GM18508 (cell line): ENCODE data around the gene GORASP1.

ENCODE experiments used
- ATAC-seq: cut with Tn5 transposase; IDR thresholded peaks from one replicate; pipeline ENCODE4 v1.9.1; 2021; ENCODE audit warnings: moderate number of reproducible peaks; ENCODE audit not compliant: insufficient read depth, unreplicated experiment

GORASP1 gene

GRCh38 chr3:39141171-39141995 is 34.0 kb upstream of the GORASP1 start:
- no peak for ATAC-seq

DNA sequence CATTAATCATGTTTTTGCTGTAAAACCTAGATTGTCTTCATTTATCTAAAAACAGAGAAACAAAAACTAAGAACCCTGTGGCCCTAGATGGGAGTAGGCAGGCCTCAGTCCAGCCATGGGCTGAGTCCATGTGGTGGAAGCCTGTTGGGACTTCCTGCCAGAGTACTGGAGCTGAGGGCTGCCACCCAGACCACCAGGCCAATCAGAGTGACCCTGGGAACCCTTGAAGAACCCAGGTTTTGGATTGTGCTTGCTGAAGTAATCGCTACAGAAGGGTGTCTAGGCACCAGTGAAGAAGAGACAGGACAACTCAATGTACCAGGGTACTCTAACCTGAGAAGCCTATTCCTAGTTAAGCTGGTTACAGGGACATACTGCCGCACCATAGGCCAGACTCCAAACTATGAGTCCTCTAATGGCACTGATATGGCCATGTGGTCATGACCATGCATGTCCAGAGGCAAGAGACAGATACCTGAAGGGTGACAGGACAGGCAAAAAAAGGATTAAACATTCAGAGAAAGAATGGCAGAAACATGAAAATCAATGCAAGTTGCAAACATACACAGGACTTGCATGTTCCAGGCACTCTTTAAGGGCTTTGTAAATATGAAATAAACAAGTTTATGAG is 33.0 kb upstream of the GORASP1 start:
- ATAC-seq = no peak

- ATAC-seq = no peak
These were observed 32.0 kb upstream of the GORASP1 start for GRCh38 chr3:39139442-39139841.

GRCh38 chr3:39138804-39139415 is 31.5 kb upstream of the GORASP1 start:
- ATAC-seq = no peak

- ATAC-seq = no peak
These were observed 30.8 kb upstream of the GORASP1 start for GRCh38 chr3:39137991-39138803.

GRCh38 chr3:39137435-39137936 is 30.1 kb upstream of the GORASP1 start:
- no peak for ATAC-seq

GRCh38 chr3:39136533-39137434 is 29.4 kb upstream of the GORASP1 start:
- no peak for ATAC-seq

GRCh38 chr3:39135170-39135805 is 27.9 kb upstream of the GORASP1 start:
- no peak for ATAC-seq

GRCh38 chr3:39134305-39134704 is 26.9 kb upstream of the GORASP1 start:
- ATAC-seq = no peak

GRCh38 chr3:39133822-39134221 is 26.4 kb upstream of the GORASP1 start:
- ATAC-seq = no peak

DNA sequence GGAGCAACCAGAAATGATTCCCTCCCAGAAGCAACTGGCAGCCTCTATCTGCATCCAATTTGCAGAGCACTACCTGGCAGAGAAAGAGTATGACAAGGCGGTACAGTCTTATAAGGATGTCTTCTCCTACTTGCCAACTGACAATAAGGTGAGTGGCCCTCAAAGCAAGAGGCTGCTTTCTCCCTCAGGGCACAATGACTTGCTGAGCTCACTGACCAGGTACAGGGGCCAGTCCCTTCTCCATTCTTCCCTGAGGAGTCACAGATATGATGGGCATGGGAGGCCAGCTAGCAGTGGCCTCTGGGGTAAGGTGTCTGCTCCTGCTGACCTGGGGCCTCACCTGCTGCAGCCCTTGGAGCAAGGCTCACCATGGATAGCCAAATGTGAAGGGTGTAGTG is 25.7 kb upstream of the GORASP1 start:
- no peak for ATAC-seq

DNA sequence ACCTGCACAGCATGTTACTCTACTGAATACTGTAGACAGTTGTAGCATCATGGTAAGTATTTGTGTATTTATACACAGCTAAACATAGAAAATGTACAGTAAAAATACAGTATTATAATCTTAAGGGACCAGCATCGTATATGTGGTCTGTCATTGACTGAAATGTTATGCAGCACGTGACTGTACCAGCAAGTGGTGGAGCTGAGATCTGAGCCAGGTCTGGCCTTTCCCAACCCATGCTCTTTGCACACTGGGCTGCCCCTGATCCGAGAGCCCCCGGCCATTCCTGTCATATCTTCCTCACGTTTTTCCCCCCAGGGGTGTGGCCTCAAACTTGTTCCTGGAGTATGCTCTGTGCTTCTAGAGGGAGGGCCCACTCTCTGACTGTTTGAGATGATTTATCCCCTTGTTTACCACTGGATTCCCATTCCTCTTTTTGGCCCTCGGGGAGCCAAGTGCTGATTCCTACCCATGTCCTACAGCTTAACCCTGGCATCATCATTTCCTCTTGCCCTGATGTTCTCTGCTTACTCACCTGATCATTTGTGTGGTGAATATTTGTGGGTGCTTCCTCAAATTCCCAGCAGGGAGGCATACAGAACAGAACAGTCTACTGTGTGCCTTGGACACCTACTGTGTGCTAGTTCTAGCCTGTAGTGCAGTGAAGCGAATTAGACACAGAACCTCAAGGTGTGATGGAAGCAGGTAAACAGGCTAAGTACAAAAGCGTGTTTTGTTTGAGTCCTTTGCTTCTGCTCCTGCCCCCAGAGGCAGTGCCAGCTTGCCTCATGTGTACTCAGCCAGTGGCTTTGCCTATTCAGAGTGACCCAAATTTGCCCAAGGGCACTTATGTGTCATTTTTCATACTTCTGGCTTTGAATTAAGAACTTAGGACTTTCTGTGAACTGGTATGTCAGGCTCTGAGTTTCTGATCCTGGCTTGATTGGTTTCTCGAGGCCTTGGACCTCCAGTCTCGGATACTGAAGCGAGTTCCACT is 25.0 kb upstream of the GORASP1 start:
- ATAC-seq = no peak

GRCh38 chr3:39130693-39131265 is 23.4 kb upstream of the GORASP1 start:
- ATAC-seq = no peak

GRCh38 chr3:39130026-39130425 is 22.6 kb upstream of the GORASP1 start:
- no peak for ATAC-seq

DNA sequence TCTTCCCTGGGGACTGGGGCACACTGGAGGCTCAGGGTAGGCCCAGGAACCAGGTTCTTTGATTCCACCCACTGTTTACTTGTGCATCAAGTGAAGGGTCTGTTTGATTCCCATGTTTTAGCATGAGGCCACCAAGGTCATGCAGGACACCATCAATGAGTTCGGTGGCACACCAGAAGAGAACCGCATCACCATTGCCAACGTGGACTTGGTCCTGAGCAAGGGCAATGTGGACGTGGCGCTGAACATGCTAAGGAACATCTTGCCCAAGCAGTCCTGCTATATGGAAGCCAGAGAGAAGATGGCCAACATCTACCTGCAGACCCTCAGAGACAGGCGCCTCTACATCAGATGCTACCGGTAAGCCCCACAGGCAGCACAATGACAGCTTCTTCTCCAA is 21.5 kb upstream of the GORASP1 start:
- no peak for ATAC-seq

GRCh38 chr3:39127908-39128304 is 20.5 kb upstream of the GORASP1 start:
- ATAC-seq = no peak

GRCh38 chr3:39127269-39127907 is 20.0 kb upstream of the GORASP1 start:
- ATAC-seq = no peak
